ENCODE data around the gene NCBP3.
"Not testable (repeated sequence)": the region's sequence is repeated elsewhere in the genome, so short reads cannot be mapped to it uniquely, and the experiment has no call there.

NCBP3 gene

DNA sequence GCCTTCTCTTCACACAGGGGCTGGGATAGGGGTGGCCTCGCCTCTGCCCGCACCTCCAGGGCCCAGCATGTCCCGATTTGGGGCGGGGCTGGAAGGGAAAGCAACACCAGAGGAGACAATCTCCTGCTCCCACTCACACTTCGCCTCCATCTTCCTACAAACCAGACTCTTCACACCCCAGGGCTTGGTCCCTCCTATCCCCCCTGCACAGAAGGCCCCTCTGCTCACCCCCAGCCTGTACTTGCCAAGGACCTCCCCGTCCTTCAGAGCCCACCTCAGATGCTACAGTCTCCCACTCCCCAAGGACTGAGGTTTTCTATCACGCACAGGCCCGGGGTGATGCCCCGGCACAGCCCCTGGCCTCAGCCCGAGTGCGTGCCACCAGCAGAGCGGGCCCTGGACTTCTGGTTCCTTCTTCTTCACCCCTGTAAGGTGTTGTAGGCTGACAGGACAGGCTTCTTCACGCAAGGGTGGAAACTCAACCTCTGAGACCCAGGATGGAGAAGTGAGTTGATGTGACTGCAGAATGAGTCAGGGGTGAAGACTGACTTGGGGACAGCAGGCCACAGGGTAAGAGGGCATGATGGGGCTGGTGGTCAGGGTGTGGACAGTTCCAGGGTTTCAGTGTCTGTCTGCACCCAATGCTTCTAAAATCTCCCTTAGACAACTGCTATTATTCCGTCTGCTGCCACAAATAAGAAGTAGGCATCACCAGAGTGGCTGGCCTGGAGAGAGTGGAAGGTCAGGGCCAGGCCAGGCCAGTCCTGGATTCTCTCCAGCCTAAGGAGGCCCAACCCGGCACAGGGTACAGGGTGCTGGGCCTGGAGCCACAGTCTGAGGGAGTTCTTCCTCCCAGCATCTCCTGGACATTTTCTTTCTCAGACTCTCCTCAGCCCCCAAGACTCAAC, 47.5 kb downstream of the NCBP3 start:
- no peak for DNase-seq (ENCODE audit: low read depth)
- TF ChIP-seq, protein P1, sequence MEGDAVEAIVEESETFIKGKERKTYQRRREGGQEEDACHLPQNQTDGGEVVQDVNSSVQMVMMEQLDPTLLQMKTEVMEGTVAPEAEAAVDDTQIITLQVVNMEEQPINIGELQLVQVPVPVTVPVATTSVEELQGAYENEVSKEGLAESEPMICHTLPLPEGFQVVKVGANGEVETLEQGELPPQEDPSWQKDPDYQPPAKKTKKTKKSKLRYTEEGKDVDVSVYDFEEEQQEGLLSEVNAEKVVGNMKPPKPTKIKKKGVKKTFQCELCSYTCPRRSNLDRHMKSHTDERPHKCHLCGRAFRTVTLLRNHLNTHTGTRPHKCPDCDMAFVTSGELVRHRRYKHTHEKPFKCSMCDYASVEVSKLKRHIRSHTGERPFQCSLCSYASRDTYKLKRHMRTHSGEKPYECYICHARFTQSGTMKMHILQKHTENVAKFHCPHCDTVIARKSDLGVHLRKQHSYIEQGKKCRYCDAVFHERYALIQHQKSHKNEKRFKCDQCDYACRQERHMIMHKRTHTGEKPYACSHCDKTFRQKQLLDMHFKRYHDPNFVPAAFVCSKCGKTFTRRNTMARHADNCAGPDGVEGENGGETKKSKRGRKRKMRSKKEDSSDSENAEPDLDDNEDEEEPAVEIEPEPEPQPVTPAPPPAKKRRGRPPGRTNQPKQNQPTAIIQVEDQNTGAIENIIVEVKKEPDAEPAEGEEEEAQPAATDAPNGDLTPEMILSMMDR (IDR thresholded peaks at IDR 0.05; ENCODE audit: low read length, missing control alignments) = no peak
- H3K4me3 ChIP-seq (replicated peaks; ENCODE audit: low read depth, low read length) = no peak overlapping the region

DNA sequence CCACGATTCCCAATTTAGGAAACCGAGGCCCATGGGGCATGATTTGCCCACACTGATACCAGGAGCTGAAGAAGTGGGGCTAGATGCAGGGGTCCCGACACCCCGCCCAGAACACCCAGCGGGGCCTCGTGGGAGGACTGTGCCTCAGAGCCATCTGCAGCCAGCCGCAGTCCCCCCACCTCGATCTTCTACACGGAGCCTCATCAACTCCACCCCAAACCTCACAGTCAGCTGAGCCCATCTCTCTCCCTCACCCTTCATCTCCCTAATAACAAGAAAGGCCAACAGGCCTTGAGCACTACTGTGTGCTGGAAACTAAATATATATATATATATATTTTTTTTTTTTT, 49.2 kb downstream of the NCBP3 start:
- no peak for DNase-seq (ENCODE audit: low read depth)
- H3K4me3 ChIP-seq (replicated peaks; ENCODE audit: low read depth, low read length) = no peak overlapping the region
- TF ChIP-seq, protein P1 (IDR thresholded peaks at IDR 0.05; ENCODE audit: low read length, missing control alignments) = no peak

DNA sequence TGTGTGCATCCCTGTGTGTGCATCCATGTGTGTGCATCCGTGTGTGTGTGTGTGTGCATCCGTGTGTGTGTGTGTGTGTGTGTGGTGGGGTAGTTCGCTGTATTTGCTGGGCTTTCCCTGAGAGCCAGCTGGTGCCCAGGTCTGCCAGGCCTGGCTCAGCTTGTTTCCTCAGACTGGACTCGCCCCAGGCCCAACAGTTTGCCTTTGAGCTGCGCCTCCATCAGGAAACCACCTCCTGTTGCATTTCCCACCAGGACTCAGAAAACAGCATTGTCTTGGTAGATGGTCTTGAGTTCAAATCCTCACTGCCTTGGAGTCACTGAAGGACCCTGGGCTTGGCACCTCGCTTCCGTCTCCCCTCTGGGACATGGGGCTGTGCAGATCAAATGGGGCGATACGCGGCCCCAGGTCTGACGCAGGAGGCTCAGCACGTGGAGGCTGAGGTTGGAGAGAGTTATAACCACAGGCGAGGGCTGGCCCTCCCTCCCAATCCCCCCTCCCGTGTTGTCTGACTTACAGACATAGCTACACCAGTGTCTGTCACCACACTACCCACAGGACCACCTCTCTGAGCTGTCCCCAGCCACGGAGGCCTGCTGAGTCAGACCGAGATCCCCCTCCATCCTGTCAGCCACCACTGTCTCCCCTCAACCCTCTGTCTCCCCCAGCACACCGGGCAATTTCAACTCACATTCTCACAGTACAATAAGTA, 49.8 kb downstream of the NCBP3 start:
- no peak for DNase-seq (ENCODE audit: low read depth)

DNA sequence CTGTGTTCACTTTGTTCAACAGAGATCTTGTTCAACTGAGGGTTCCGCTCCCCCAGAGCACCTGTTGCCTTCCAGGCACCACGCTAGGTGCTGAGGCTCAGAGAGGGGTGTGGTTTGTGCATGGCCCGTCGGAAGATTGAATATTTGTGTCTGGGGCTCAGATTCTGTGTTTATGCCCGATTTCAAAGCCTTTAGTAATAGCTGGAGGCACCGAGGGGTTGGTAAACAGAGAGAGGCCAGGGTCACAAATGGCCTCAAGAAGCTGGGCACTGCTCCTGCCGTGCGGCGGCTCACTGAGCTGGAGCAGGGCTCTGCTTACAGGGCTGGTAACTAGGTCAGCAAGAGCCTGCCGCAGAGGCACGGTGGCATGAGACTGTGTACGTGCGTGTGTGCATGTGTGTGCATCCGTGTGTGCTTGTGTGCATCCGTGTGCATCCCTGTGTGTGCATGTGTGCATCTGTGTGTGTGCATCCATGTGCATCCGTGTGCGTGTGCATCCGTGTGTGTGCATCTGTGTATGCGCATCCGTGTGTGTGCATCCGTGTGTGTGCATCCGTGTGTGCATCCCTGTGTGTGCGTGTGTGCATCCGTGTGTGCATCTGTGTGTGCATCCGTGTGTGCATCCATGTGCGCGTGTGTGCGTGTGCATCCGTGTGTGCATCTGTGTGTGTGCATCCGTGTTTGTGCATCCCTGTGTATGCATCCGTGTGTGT, 50.5 kb downstream of the NCBP3 start:
- H3K4me3 ChIP-seq (replicated peaks; ENCODE audit: low read depth, low read length) = no peak overlapping the region
- TF ChIP-seq, protein P1 (IDR thresholded peaks at IDR 0.05; ENCODE audit: low read length, missing control alignments) = no peak
- DNase-seq (ENCODE audit: low read depth) = no peak

More for the DNA sequence above, 49.8 kb downstream of the NCBP3 start:
- H3K4me3 ChIP-seq (replicated peaks; ENCODE audit: low read depth, low read length) = no peak overlapping the region
- TF ChIP-seq, protein P1 (IDR thresholded peaks at IDR 0.05; ENCODE audit: low read length, missing control alignments) = no peak

DNA sequence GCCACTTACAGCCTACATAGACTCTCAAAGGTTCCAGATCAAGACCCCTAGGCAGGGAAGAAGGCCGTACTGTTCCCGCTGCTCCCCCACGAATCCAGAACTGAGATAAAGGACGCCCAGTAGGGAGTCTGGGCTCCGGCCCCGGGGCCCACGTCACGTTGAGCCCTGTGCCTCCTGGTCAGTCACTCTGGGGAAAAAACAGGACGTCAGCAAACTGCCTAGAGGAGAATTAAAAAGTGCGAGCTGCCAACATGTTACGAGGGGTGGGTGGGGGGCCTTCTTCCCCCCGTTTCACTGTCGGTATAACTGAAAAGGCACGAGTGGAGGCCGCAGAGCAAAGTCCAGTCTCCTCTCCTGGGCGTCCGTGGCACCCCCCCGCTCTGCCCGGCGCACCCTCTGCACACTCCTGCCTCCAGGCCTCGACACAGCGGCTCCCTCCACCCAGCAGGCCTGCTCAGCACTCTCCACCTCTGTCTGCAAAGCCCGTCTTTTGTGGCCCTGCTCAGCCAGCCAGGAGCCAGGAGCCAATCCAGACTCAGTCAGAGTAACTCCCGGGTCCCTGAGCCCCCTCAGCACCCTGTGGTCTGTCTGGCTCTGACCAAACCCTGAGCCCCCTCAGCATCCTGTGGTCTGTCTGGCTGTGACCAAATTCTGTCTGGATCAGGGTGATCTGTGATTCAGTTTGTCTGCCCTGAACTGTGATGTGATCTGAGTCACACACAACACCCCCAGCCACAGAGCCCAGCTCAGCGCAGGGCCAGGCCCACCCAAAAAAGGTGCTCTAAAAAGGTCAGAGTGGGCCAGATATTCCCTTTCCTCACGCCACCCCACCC, 51.3 kb downstream of the NCBP3 start:
- no peak overlapping the region for H3K4me3 ChIP-seq (replicated peaks; ENCODE audit: low read depth, low read length)
- TF ChIP-seq, protein P1 (IDR thresholded peaks at IDR 0.05; ENCODE audit: low read length, missing control alignments) = no peak
- DNase-seq (ENCODE audit: low read depth) = no peak

DNA sequence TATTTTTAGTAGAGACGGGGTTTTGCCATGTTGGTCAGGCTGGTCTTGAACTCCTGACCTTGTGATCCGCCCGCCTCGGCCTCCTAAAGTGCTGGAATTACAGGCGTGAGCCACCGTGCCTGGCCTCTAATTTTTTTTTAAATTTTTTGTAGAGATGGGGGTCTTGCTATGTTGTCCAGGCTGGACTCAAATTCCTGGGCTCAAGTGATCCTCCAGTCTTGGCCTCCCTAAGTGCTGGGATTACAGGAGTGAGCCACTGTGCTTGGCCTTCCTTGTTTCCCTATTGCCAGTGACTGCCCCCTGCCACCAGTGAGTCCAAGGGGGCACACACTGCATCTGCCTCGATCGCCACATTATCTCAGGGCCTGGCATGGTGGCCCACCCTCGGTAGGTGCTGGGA, 51.9 kb downstream of the NCBP3 start:
- DNase-seq (ENCODE audit: low read depth); H3K4me3 ChIP-seq (replicated peaks; ENCODE audit: low read depth, low read length): not testable (repeated sequence)

DNA sequence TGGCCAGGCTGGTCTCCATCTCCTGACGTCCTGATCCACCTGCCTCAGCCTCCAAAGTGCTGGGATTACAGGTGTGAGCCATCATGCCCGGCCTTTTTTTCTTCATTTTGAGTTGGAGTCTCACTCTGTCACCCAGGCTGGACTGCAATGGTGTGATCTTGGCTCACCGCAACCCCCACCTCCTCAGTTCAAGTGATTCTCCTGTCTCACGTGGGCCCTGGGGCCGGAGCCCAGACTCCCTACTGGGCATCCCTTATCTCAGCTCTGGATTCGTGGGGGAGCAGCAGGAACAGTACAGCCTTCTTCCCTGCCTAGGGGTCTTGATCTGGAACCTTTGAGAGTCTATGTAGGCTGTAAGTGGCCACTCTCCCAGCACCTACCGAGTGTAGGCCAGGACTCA, 52.8 kb downstream of the NCBP3 start:
- not testable (repeated sequence) for DNase-seq (ENCODE audit: low read depth)

More for the DNA sequence above, 52.8 kb downstream of the NCBP3 start:
- not testable (repeated sequence) for H3K4me3 ChIP-seq (replicated peaks; ENCODE audit: low read depth, low read length)
